ENCODE measurements around the gene ARX.
A peak's percentile ranks its signal among the peaks of the same experiment; 100 is the strongest.

The ARX gene

GRCh38 chrX:25025615-25026014, 9.8 kb upstream of the ARX start:
- H3K36me3 ChIP-seq (ENCODE audit: control insufficient read depth, insufficient read depth, low read length): no peaks in the 10 kb centered on the region
- no peak overlapping the region for H3K4me3 ChIP-seq (ENCODE audit: low read depth, low read length)
- peaks cover 45% of the 10 kb centered on the region for H3K27me3 ChIP-seq (ENCODE audit: control insufficient read depth, insufficient read depth, low read length)
- H3K9ac ChIP-seq (ENCODE audit: low read depth, low read length): no peak overlapping the region
- peaks cover 14% of the 10 kb centered on the region for H3K4me1 ChIP-seq (ENCODE audit: control insufficient read depth, insufficient read depth, low read length)
- H3K9me3 ChIP-seq (ENCODE audit: control insufficient read depth, insufficient read depth, low read length): no peaks in the 10 kb centered on the region

DNA sequence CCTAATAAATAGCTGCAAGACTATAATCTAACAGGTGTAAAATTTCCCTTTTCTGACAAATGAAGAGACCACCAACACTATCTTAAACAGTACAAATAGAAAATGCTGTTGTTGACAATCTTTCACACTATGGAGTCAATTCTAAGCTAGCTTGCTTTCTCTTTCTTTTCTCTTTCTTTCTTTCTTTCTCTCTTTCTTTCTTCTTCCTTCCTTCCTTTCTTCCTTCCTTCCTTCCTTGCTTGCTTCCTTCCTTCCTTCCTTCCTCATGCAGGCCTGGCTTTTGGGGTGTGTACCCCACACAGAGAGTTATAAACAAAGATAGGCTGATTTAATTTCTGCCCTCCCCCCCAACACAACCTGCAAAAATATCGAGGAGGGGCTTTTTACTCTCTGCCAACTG, 8.1 kb upstream of the ARX start:
- no peak overlapping the region for H3K4me3 ChIP-seq (ENCODE audit: low read depth, low read length)
- H3K27me3 ChIP-seq (ENCODE audit: control insufficient read depth, insufficient read depth, low read length): peaks cover 62% of the 10 kb centered on the region
- H3K4me1 ChIP-seq (ENCODE audit: control insufficient read depth, insufficient read depth, low read length): peaks cover 25% of the 10 kb centered on the region
- H3K36me3 ChIP-seq (ENCODE audit: control insufficient read depth, insufficient read depth, low read length): no peaks in the 10 kb centered on the region
- H3K9me3 ChIP-seq (ENCODE audit: control insufficient read depth, insufficient read depth, low read length): no peaks in the 10 kb centered on the region
- no peak overlapping the region for H3K9ac ChIP-seq (ENCODE audit: low read depth, low read length)

GRCh38 chrX:25022499-25023325, 6.9 kb upstream of the ARX start:
- Histone ChIP-seq H3K9ac (ENCODE audit: low read depth, low read length) (no peak overlapping the region), H3K27me3 (ENCODE audit: control insufficient read depth, insufficient read depth, low read length) (peaks cover 74% of the 10 kb centered on the region), H3K36me3 (ENCODE audit: control insufficient read depth, insufficient read depth, low read length) (no peaks in the 10 kb centered on the region), H3K4me3 (ENCODE audit: low read depth, low read length) (peak overlapping the region; percentile 35), H3K9me3 (ENCODE audit: control insufficient read depth, insufficient read depth, low read length) (no peaks in the 10 kb centered on the region), H3K4me1 (ENCODE audit: control insufficient read depth, insufficient read depth, low read length) (peaks cover 26% of the 10 kb centered on the region)

DNA sequence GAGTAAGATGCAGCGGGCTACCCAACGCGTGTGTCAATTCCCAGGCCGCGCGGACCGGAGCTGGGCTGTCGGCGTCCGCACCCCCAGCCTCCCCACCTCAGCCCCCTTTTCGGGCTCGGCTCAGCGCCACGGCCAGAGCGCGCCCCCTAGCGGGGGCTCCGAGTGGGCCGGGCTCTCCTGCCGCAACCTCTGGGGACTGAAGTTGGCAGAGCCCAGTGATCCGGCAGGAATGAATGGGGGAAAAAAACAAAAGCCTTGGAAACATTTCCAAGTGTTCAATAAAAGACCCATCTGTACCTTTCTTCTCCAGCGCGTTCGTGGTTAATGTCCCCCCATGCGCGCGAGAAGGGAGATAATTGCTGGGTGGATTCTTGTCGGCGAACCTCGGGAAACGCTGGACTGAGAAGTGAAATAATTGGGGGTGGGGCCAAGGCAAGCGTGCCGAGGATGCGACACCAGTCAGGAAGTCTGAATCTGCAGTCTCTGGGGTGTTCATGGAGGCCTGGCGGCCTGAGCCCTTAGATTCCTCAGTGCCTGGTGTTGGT, 5.2 kb upstream of the ARX start:
- no peaks in the 10 kb centered on the region for H3K36me3 ChIP-seq (ENCODE audit: control insufficient read depth, insufficient read depth, low read length)
- peaks cover 30% of the 10 kb centered on the region for H3K4me1 ChIP-seq (ENCODE audit: control insufficient read depth, insufficient read depth, low read length)
- H3K27me3 ChIP-seq (ENCODE audit: control insufficient read depth, insufficient read depth, low read length): peaks cover 92% of the 10 kb centered on the region
- H3K4me3 ChIP-seq (ENCODE audit: low read depth, low read length): peak overlapping the region; percentile 66
- no peak overlapping the region for H3K9ac ChIP-seq (ENCODE audit: low read depth, low read length)
- no peaks in the 10 kb centered on the region for H3K9me3 ChIP-seq (ENCODE audit: control insufficient read depth, insufficient read depth, low read length)

DNA sequence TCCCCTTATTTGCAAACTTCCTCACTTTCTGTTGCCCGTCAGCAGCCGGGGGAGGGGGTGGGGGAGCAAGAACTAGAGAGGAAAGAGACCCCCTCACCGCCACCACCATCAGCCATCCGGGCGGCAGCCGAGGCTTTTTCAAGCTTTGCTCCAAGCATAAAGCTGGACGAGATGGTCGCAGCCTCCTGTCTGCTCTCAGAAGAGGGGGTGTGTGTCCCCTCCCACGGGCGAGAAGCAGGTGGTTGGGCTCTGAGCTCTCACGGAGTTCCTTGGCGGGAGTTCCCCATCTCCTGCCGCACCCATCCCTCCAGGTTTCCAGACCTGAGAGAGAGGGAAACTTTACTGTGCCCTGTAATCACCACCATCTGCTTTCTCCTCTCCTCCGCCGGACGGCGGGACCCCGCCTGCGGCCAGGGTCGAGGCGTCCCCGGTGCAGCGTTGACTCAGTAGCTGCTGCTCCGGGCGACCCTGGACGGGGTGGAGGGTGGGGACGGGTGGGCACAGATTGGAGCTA, 4.7 kb upstream of the ARX start:
- Histone ChIP-seq H3K4me1 (ENCODE audit: control insufficient read depth, insufficient read depth, low read length) (peaks cover 30% of the 10 kb centered on the region), H3K36me3 (ENCODE audit: control insufficient read depth, insufficient read depth, low read length) (no peaks in the 10 kb centered on the region), H3K9me3 (ENCODE audit: control insufficient read depth, insufficient read depth, low read length) (no peaks in the 10 kb centered on the region), H3K27me3 (ENCODE audit: control insufficient read depth, insufficient read depth, low read length) (peaks cover 93% of the 10 kb centered on the region), H3K9ac (ENCODE audit: low read depth, low read length) (no peak overlapping the region), H3K4me3 (ENCODE audit: low read depth, low read length) (peak overlapping the region; percentile 66)

- H3K4me1 ChIP-seq (ENCODE audit: control insufficient read depth, insufficient read depth, low read length): peaks cover 33% of the 10 kb centered on the region
- no peak overlapping the region for H3K9ac ChIP-seq (ENCODE audit: low read depth, low read length)
- no peaks in the 10 kb centered on the region for H3K9me3 ChIP-seq (ENCODE audit: control insufficient read depth, insufficient read depth, low read length)
- peak overlapping the region; percentile 66 for H3K4me3 ChIP-seq (ENCODE audit: low read depth, low read length)
- H3K27me3 ChIP-seq (ENCODE audit: control insufficient read depth, insufficient read depth, low read length): peaks cover 97% of the 10 kb centered on the region
- no peaks in the 10 kb centered on the region for H3K36me3 ChIP-seq (ENCODE audit: control insufficient read depth, insufficient read depth, low read length)
Observed at GRCh38 chrX:25019707-25020390, 4.1 kb upstream of the ARX start.

DNA sequence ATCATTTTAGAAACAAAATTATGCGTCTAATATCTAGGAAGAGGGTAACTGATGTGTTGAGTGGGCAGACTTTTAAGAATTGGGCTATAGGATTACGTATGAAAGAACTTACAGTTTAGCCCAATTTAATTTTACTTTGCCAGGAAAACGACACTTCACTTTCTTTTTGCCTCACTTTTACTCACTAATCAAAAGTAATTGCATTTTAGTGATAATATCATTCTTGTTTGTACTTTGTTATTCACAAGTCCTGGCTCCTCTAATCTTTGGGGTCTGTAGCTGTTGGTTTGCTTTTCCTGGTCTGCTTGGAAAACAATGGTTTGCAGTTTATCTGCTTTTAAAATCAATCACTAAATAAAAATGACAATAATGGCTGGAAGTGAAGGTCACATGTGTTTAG, 2.9 kb upstream of the ARX start:
- Histone ChIP-seq H3K9me3 (ENCODE audit: control insufficient read depth, insufficient read depth, low read length) (no peaks in the 10 kb centered on the region), H3K4me1 (ENCODE audit: control insufficient read depth, insufficient read depth, low read length) (peaks cover 26% of the 10 kb centered on the region), H3K36me3 (ENCODE audit: control insufficient read depth, insufficient read depth, low read length) (no peaks in the 10 kb centered on the region), H3K4me3 (ENCODE audit: low read depth, low read length) (no peak overlapping the region), H3K27me3 (ENCODE audit: control insufficient read depth, insufficient read depth, low read length) (peaks cover 98% of the 10 kb centered on the region), H3K9ac (ENCODE audit: low read depth, low read length) (no peak overlapping the region)

DNA sequence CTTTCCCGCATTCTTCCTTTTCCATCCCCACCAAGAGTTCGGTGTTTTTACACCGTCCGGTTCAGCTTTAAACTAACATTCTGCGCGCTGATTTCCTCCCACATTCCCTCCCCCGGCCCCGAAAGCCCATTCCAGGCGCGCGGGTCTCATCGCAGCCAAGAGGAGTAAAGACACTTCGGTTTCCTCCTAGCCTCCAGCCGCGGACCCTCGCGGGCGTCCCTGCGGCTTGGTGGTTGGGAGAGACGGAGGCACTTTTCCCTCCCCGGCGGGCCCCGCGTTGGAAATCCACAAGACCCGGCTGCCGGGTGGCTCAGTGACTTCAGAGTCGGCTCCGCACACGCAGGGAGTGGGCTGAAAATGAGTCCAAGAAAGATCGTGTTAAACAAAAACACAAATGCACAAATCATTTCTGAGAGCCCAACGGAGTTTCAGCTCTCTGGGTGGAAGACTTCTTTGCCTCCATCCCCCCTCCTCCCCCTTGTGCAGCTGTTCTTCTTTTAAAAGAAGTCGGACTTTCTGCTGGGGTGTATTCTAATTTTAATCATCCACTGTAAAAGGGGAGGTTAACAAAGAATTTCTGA, 2.0 kb upstream of the ARX start:
- Histone ChIP-seq H3K27me3 (ENCODE audit: control insufficient read depth, insufficient read depth, low read length) (peaks cover 96% of the 10 kb centered on the region), H3K4me1 (ENCODE audit: control insufficient read depth, insufficient read depth, low read length) (peaks cover 26% of the 10 kb centered on the region), H3K4me3 (ENCODE audit: low read depth, low read length) (peak overlapping the region; percentile 48)

GRCh38 chrX:25016938-25017598, 1.3 kb upstream of the ARX start:
- H3K9ac ChIP-seq (ENCODE audit: low read depth, low read length): no peak overlapping the region
- peak overlapping the region; percentile 48 for H3K4me3 ChIP-seq (ENCODE audit: low read depth, low read length)
- no peaks in the 10 kb centered on the region for H3K9me3 ChIP-seq (ENCODE audit: control insufficient read depth, insufficient read depth, low read length)
- H3K36me3 ChIP-seq (ENCODE audit: control insufficient read depth, insufficient read depth, low read length): no peaks in the 10 kb centered on the region
- H3K27me3 ChIP-seq (ENCODE audit: control insufficient read depth, insufficient read depth, low read length): peaks cover 96% of the 10 kb centered on the region
- H3K4me1 ChIP-seq (ENCODE audit: control insufficient read depth, insufficient read depth, low read length): peaks cover 26% of the 10 kb centered on the region

More for the DNA sequence above, 2.0 kb upstream of the ARX start:
- Histone ChIP-seq H3K9me3 (ENCODE audit: control insufficient read depth, insufficient read depth, low read length) (no peaks in the 10 kb centered on the region), H3K36me3 (ENCODE audit: control insufficient read depth, insufficient read depth, low read length) (no peaks in the 10 kb centered on the region), H3K9ac (ENCODE audit: low read depth, low read length) (no peak overlapping the region)

DNA sequence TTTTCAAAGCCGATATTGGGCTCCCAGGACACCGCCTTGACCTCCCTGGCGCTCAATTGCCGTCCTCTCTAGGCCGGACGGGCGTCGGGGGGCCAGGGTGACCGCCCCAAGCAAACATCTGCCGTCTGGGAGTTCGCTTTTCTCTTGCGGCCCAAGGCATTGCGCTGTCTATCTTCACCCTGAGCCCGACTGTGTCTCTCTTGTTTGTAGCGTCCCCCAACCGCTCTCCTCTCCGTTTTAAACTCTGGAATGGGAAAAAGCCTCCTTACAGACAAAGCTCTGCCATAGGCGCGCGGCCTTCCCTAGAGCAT, 551 bp upstream of the ARX start:
- H3K4me1 ChIP-seq (ENCODE audit: control insufficient read depth, insufficient read depth, low read length): peaks cover 28% of the 10 kb centered on the region
- H3K4me3 ChIP-seq (ENCODE audit: low read depth, low read length): peak overlapping the region; percentile 48
- no peaks in the 10 kb centered on the region for H3K36me3 ChIP-seq (ENCODE audit: control insufficient read depth, insufficient read depth, low read length)
- no peak overlapping the region for H3K9ac ChIP-seq (ENCODE audit: low read depth, low read length)
- H3K27me3 ChIP-seq (ENCODE audit: control insufficient read depth, insufficient read depth, low read length): peaks cover 96% of the 10 kb centered on the region
- H3K9me3 ChIP-seq (ENCODE audit: control insufficient read depth, insufficient read depth, low read length): no peaks in the 10 kb centered on the region

DNA sequence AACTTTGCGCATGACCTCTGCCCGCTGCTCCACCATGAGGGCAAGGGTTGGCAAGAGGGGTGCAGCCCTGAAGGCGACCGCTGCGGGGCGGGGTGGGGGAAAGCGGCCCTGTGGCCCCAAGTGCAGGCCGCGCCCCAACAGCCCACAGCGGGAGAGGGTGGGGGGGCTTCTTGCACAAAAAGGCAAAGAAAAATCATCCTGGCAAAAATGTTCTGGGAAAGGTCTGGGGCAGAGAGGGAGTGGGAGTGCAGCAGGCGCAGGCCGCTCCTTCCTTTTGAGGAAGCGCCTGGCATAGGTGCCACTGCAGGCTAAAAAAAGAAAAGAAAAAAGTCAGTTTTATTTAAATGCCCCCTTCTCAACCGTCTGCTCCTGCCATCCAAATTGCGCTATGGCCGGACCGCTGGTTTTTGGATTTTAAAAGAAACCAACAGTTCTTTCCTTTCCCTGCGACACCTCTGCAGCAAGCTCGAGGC, 1.4 kb downstream of the ARX start:
- Histone ChIP-seq H3K36me3 (ENCODE audit: control insufficient read depth, insufficient read depth, low read length) (no peaks in the 10 kb centered on the region), H3K4me3 (ENCODE audit: low read depth, low read length) (peak overlapping the region; percentile 26), H3K27me3 (ENCODE audit: control insufficient read depth, insufficient read depth, low read length) (peaks cover 97% of the 10 kb centered on the region), H3K9me3 (ENCODE audit: control insufficient read depth, insufficient read depth, low read length) (no peaks in the 10 kb centered on the region), H3K4me1 (ENCODE audit: control insufficient read depth, insufficient read depth, low read length) (peaks cover 27% of the 10 kb centered on the region), H3K9ac (ENCODE audit: low read depth, low read length) (no peak overlapping the region)

Measured in iPS-15b (cell line).